Mammary epithelial cell (primary cell): Measurements from ENCODE around the gene MMEL1.

Experiments used
- EZH2 ChIP-seq: IDR thresholded peaks from 2 replicates; pipeline ENCODE4 v1.6.1; 2012; ENCODE audit warnings: low read length, inconsistent platforms, borderline replicate concordance
- TF ChIP-seq, protein P1 (sequence below), 2 donors: IDR thresholded peaks in 1 of 2; conservative IDR thresholded peaks in 1 of 2; 2 replicates each; pipeline ENCODE4 v1.5.1; 2011 to 2012; ENCODE audit warnings: inconsistent platforms in 2 of 2, low read length in 2 of 2, mild to moderate bottlenecking in 2 of 2, control low read depth in 1 of 2, low read depth in 1 of 2; ENCODE audit not compliant: insufficient read depth in 1 of 2; ENCODE audit errors: extremely low read depth in 1 of 2

DNA sequence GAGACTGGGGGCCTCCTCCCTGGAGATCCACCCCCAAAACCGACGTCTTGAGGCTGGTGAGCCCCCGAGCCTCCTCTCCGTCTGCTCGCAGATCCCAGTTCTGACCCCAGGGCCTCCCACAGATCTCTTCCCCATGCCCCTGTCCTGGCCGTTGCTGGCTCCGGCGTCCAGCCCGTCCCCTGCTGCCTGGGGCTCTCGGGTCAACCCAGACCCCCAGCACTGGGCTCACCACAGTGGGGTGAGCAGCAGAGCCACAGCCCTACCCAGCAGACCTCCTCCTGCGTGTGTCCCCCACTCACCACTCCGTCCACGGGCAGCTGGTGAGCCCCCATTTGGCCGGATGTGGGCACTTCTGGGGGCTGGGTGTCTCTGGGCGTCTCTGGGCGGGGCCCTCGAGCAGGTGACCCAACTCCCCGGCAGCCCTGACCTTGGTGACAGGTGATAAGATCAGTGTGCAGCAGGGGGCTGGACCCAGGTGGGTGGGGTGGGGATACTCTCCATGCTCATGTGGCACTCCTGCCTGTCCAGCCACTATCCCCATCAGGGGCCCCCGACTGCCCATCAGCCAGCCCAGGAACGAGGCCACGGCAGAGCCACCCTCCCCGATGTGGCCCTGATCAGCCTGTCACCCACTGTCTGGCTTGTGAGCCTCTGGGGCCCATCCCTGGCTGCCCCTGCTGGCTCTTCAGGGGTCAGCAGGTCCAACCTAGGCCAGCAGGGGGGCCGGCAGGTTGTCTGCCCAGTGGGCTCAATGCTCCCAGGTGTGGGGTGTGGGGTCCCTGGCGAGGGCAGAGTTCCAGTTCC is 75.9 kb downstream of the MMEL1 start:
- TF ChIP-seq, protein P1, sequence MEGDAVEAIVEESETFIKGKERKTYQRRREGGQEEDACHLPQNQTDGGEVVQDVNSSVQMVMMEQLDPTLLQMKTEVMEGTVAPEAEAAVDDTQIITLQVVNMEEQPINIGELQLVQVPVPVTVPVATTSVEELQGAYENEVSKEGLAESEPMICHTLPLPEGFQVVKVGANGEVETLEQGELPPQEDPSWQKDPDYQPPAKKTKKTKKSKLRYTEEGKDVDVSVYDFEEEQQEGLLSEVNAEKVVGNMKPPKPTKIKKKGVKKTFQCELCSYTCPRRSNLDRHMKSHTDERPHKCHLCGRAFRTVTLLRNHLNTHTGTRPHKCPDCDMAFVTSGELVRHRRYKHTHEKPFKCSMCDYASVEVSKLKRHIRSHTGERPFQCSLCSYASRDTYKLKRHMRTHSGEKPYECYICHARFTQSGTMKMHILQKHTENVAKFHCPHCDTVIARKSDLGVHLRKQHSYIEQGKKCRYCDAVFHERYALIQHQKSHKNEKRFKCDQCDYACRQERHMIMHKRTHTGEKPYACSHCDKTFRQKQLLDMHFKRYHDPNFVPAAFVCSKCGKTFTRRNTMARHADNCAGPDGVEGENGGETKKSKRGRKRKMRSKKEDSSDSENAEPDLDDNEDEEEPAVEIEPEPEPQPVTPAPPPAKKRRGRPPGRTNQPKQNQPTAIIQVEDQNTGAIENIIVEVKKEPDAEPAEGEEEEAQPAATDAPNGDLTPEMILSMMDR (conservative IDR thresholded peaks at IDR 0.05 in 1 of 2, IDR thresholded peaks at IDR 0.05 in 1 of 2; ENCODE audit: extremely low read depth in 1 of 2, insufficient read depth in 1 of 2, low read depth in 1 of 2, low read length in 2 of 2) = peak in 1 of 2 donors; percentile 10
- no peak for TF ChIP-seq EZH2
